HCT116 (cell line): ENCODE data around the gene PDK2. TPM values are rescaled to one million over a fixed set of nuclear protein-coding genes. Genes with fewer than 3 reads are reported as not detected.
"Not testable (repeated sequence)": the region's sequence is repeated elsewhere in the genome, so short reads cannot be mapped to it uniquely, and the experiment has no call there.

ENCODE experiments used
- ATAC-seq: fragments of 200-7000 bp; cut with Tn5 transposase; 2 replicates; pipeline ENCODE4 v1.9.1; 2020; ENCODE audit warnings: mild to moderate bottlenecking, moderate library complexity
- BruUV-seq: library from RNA; stranded (reverse); fragments of 400-500 nt; replicated peaks from 2 replicates; lab custom pipeline; 2021; lab: Mats Ljungman, UMichigan
- CTCF ChIA-PET: fragments of 300-600 bp; sonication (Branson Sonifier 250); formaldehyde crosslinking; loops from one replicate; lab custom pipeline; 2021; ENCODE audit warnings: antibody characterized with exemption; lab: Charles Lee
- POLR2A ChIA-PET: fragments of 300-600, 350-600 bp; sonication (Branson Sonifier 250); formaldehyde crosslinking; loops from one replicate; lab custom pipeline; 2021; ENCODE audit warnings: antibody characterized with exemption; lab: Charles Lee
- RAD21 ChIA-PET, 2 experiments: fragments of 300-600 bp; sonication (Branson Sonifier 250); formaldehyde crosslinking; loops; one replicate each; lab custom pipeline; 2023; ENCODE audit warnings: low total read pairs in 2 of 2; ENCODE audit not compliant: uncharacterized antibody in 2 of 2, unreplicated experiment in 2 of 2, low non-redundant PET in 1 of 2; lab: Charles Lee
- DNase-seq: peaks from one replicate; pipeline ENCODE4 v3.0.0-alpha.2; 2010; ENCODE audit warnings: low read depth, low spot score
- H2AFZ ChIP-seq: fragments of 200-600 bp; shearing (Covaris generic), sonication (generic); 2 replicates; pipeline ENCODE4 v1.6.1; 2017; ENCODE audit warnings: low read depth, mixed run types, mixed read lengths, antibody characterized with exemption, low read length; ENCODE audit not compliant: poor library complexity, severe bottlenecking
- H3K27ac ChIP-seq: 2 replicates; pipeline ENCODE4 v1.5.1; 2012; ENCODE audit warnings: low read depth, low read length
- H3K27me3 ChIP-seq: fragments of 200-600 bp; sonication (generic); 2 replicates; pipeline ENCODE4 v1.6.1; 2016; ENCODE audit warnings: mixed run types, low read length, mixed read lengths; ENCODE audit not compliant: insufficient read depth
- H3K36me3 ChIP-seq, 2 experiments: fragments of 200-500 bp in 1 of 2; fragments of 200-600 bp in 1 of 2; sonication (Bioruptor generic) in 1 of 2; sonication (generic) in 1 of 2; 2 replicates each; pipeline versions ENCODE4 v1.5.1 to v1.6.1; 2014 to 2016; ENCODE audit warnings: low read length in 2 of 2, inconsistent platforms in 1 of 2, mixed read lengths in 1 of 2, mixed run types in 1 of 2; ENCODE audit not compliant: insufficient read depth in 2 of 2, control insufficient read depth in 1 of 2
- H3K4me1 ChIP-seq, 2 experiments: fragments of 200-600 bp in 1 of 2; sonication (generic) in 1 of 2; 2 replicates each; pipeline versions ENCODE4 v1.5.1 to v1.6.1; 2012 to 2017; ENCODE audit warnings: low read length in 2 of 2, inconsistent platforms in 1 of 2, mild to moderate bottlenecking in 1 of 2, mixed read lengths in 1 of 2, mixed run types in 1 of 2, moderate library complexity in 1 of 2; ENCODE audit not compliant: insufficient read depth in 2 of 2, control insufficient read depth in 1 of 2
- H3K4me2 ChIP-seq: fragments of 200-600 bp; sonication (generic); 2 replicates; pipeline ENCODE4 v1.6.1; 2017; ENCODE audit warnings: mixed run types, low read length, mixed read lengths
- H3K4me3 ChIP-seq, 2 experiments: fragments of 200-600 bp in 1 of 2; sonication (generic) in 1 of 2; replicated peaks in 1 of 2; 2 replicates each; pipeline ENCODE4 v1.5.1; 2011 to 2016; ENCODE audit warnings: low read length in 2 of 2, control low read depth in 1 of 2, low read depth in 1 of 2, mild to moderate bottlenecking in 1 of 2, mixed read lengths in 1 of 2, mixed run types in 1 of 2
- H3K79me2 ChIP-seq: fragments of 200-600 bp; sonication (generic); 2 replicates; pipeline ENCODE4 v1.6.1; 2017; ENCODE audit warnings: mild to moderate bottlenecking, mixed run types, low read length, moderate library complexity, mixed read lengths; ENCODE audit not compliant: insufficient read depth
- H3K9ac ChIP-seq: fragments of 200-600 bp; sonication (generic); 2 replicates; pipeline ENCODE4 v1.6.1; 2016; ENCODE audit warnings: low read length, mixed read lengths
- H3K9me2 ChIP-seq: fragments of 200-600 bp; sonication (generic), shearing (Covaris generic); 2 replicates; pipeline ENCODE4 v1.6.1; 2017; ENCODE audit warnings: mixed run types, mild to moderate bottlenecking, moderate library complexity; ENCODE audit not compliant: insufficient read depth
- H3K9me3 ChIP-seq, 2 experiments: fragments of 200-500 bp in 1 of 2; fragments of 200-600 bp in 1 of 2; sonication (Bioruptor generic) in 1 of 2; sonication (generic) in 1 of 2; 2 replicates each; pipeline ENCODE4 v1.6.1; 2014 to 2017; ENCODE audit warnings: low read length in 2 of 2, mixed read lengths in 2 of 2, inconsistent platforms in 1 of 2, low read depth in 1 of 2, mild to moderate bottlenecking in 1 of 2, mixed run types in 1 of 2, moderate library complexity in 1 of 2; ENCODE audit not compliant: control insufficient read depth in 1 of 2, insufficient read depth in 1 of 2
- H4K20me1 ChIP-seq: fragments of 200-600 bp; sonication (generic), shearing (Covaris generic); 2 replicates; pipeline ENCODE4 v1.6.1; 2017; ENCODE audit warnings: mixed run types, mild to moderate bottlenecking, moderate library complexity; ENCODE audit not compliant: insufficient read depth
- CBX3 ChIP-seq: IDR thresholded peaks from 2 replicates; pipeline ENCODE4 v1.6.1; 2012; ENCODE audit warnings: low read depth
- EZH2phosphoT487 ChIP-seq: fragments of 200-600 bp; IDR thresholded peaks from 2 replicates; pipeline ENCODE4 v1.6.1; 2018; ENCODE audit warnings: antibody characterized with exemption, borderline replicate concordance
- FOSL1 ChIP-seq: IDR thresholded peaks from 2 replicates; pipeline ENCODE4 v1.6.1; 2012; ENCODE audit warnings: low read depth
- JUND ChIP-seq: IDR thresholded peaks from 2 replicates; pipeline ENCODE4 v1.6.1; 2012
- POLR2AphosphoS5 ChIP-seq: IDR thresholded peaks from 2 replicates; pipeline ENCODE4 v1.6.1; 2011; ENCODE audit warnings: mild to moderate bottlenecking, low read depth, low read length, moderate library complexity
- SIN3A ChIP-seq: IDR thresholded peaks from 2 replicates; pipeline ENCODE4 v1.6.1; 2012; ENCODE audit warnings: low read depth
- SP1 ChIP-seq: IDR thresholded peaks from 2 replicates; pipeline ENCODE4 v1.6.1; 2012; ENCODE audit warnings: low read depth
- YY1 ChIP-seq: IDR thresholded peaks from 2 replicates; pipeline ENCODE4 v1.6.1; 2011; ENCODE audit warnings: low read length, low read depth, moderate library complexity, mild to moderate bottlenecking; ENCODE audit not compliant: insufficient replicate concordance; ENCODE audit errors: extremely low read depth
- ZFX ChIP-seq: fragments of 450-650 bp; IDR thresholded peaks from 2 replicates; pipeline ENCODE4 v1.6.1; 2017
- intact Hi-C: fragments of 100-400 bp; cut with micrococcal nuclease; formaldehyde crosslinking; loops from 2 replicates; pipeline ENCODE4 v1.10.0; 2022
- total RNA-seq: library from RNA; stranded (reverse); gene quantifications from one replicate; pipeline ENCODE4 v1.2.1, GENCODE V29; 2021; ENCODE audit not compliant: unreplicated experiment
- TF ChIP-seq, protein P1 (sequence below): IDR thresholded peaks from 2 replicates; pipeline ENCODE4 v1.6.1; 2012; ENCODE audit warnings: low read depth
- TF ChIP-seq, protein P2 (sequence below): IDR thresholded peaks from 2 replicates; pipeline ENCODE4 v1.6.1; 2011; ENCODE audit warnings: mild to moderate bottlenecking, low read length, moderate library complexity; ENCODE audit not compliant: insufficient replicate concordance; ENCODE audit errors: extremely low read depth

Gene PDK2
- total RNA-seq, 1 experiment from 2014 or later: 39.1 TPM

DNA sequence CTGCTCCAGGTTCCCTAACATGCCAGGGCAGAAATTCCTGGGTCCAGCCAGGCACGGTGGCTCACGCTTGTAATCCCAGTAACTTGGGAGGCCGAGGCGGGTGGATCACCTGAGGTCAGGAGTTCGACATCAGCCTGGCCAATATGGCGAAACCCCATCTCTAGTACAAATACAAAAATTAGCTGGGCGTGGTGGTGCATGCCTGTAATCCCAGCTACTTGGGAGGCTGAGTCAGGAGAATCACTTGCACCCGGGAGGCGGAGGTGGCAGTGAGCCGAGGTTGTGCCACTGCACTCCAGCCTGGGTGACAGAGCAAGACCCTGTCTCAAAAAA is 33.5 kb upstream of the PDK2 start:
- TF ChIP-seq YY1: peak; percentile 15
- TF ChIP-seq, all 23 proteins: peak for 1; not testable (repeated sequence) for 22
- H3K9me3 ChIP-seq, H3K27me3 ChIP-seq, H2AFZ ChIP-seq, H4K20me1 ChIP-seq, DNase-seq, BruUV-seq, ATAC-seq, H3K9me2 ChIP-seq: not testable (repeated sequence)
- H3K9ac ChIP-seq: peak overlapping the region; percentile 82
- intact Hi-C loops: loop anchor here (2.0 kb wide), 1 partner anchor 35 kb away; no protein-coding TSS in a partner anchor
- H3K4me1 ChIP-seq: peaks cover 92 to 98% of the 10 kb centered on the region in 2 experiments
- POLR2A ChIA-PET: interaction anchor here (0.7 to 7.3 kb wide), 15 partner anchors 9 to 1236 kb away, joined by 3 to 65 read pairs (median 3); no protein-coding TSS in a partner anchor
- H3K79me2 ChIP-seq: peaks cover 99% of the 10 kb centered on the region
- CTCF ChIA-PET: interaction anchor here (1.6 to 3.9 kb wide), 5 partner anchors 17 to 64 kb away, joined by 12 to 22 read pairs (median 20); no protein-coding TSS in a partner anchor
- H3K27ac ChIP-seq: peak overlapping the region; percentile 93
- peak overlapping the region; percentile 87 for H3K4me2 ChIP-seq
- RAD21 ChIA-PET: interaction anchor here (1.6 to 3.3 kb wide), 2 partner anchors 33 to 35 kb away, joined by 7 to 15 read pairs; no protein-coding TSS in a partner anchor
- peak overlapping the region; percentile 38 to 50 for H3K4me3 ChIP-seq
- H3K36me3 ChIP-seq: peaks cover 7 to 18% of the 10 kb centered on the region in 2 experiments; a peak in 3 of 4 replicates

DNA sequence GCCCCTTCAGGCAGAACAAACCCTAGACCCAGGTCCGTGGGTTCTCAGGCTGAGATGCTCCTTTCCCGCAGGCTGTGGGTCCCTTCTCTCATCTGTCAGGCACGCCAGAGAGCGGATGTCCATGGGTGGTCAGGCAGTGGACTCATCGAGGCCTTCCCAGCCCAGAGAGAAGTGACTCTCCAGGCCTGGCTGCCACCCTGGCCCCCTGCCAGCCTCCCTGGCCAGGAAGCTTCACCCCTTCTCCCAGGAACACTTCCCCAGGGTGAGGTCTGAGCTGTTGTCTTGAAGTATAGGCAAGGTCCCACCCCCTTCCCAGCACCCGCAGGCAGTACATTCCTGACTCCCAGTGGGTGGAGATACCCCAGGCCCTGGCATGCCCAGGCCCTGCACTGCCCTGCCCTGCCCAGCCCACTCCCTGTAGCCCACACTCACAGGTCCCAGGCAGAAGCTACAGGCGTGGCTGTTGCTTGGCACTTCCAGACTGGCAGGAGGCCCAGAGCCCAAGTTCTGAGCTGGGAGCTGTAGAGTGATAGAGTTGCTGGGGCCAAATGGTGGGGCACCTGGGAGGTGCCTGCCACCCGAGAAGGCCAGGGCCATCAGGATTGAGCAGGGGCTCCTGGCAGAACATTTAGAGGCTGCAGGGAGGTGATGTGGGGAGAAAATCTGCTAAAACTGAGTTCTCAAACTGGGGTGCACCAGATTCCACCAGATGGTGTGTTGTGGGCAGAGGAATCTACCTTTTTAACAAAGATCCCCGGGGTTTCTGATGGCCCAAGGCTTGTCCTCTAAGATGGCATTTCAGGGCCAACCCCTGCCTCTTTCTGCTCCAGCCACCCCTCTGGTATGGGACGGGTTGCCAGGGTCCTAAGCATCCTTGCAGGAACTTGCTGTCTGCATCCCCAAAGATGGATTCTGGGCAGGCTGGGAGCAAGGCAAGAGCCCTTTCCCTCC is 32.6 kb upstream of the PDK2 start:
- Histone ChIP-seq H3K4me1 (peaks cover 94 to 98% of the 10 kb centered on the region in 2 experiments), H3K9me2 (no peaks in the 10 kb centered on the region), H3K79me2 (peaks cover 99% of the 10 kb centered on the region), H3K27ac (peak overlapping the region; percentile 93), H3K4me3 (peak overlapping the region; percentile 38 to 50), H3K36me3 (peaks cover 13 to 25% of the 10 kb centered on the region in 2 experiments; a peak in 3 of 4 replicates), H4K20me1 (no peaks in the 10 kb centered on the region), H3K9ac (peak overlapping the region; percentile 82), H3K4me2 (peak overlapping the region; percentile 87), H3K9me3 (no peaks in the 10 kb centered on the region), H3K27me3 (no peaks in the 10 kb centered on the region), H2AFZ (no peak overlapping the region)
- ChIA-PET POLR2A (interaction anchor here (0.8 to 7.3 kb wide), 16 partner anchors 9 to 299 kb away, joined by 3 to 65 read pairs (median 5); partner anchors contain the start of gene FAM117A), RAD21 (interaction anchor here (0.6 to 3.3 kb wide), 6 partner anchors 17 to 298 kb away, joined by 3 to 15 read pairs (median 4); partner anchors contain the start of gene FAM117A (in 1 of the 2)), CTCF (interaction anchor here (0.6 to 3.9 kb wide), 8 partner anchors 9 to 720 kb away, joined by 3 to 25 read pairs (median 18); no protein-coding TSS in a partner anchor)
- BruUV-seq: no TSS peak
- peak; percentile 91 for DNase-seq
- intact Hi-C loops: loop anchor here (2.0 kb wide), 1 partner anchor 36 kb away; no protein-coding TSS in a partner anchor
- ATAC-seq: peak; percentile 77
- TF ChIP-seq ZFX: peak; percentile 33; the same call in 1 of the 2 replicates
- TF ChIP-seq, protein P1, sequence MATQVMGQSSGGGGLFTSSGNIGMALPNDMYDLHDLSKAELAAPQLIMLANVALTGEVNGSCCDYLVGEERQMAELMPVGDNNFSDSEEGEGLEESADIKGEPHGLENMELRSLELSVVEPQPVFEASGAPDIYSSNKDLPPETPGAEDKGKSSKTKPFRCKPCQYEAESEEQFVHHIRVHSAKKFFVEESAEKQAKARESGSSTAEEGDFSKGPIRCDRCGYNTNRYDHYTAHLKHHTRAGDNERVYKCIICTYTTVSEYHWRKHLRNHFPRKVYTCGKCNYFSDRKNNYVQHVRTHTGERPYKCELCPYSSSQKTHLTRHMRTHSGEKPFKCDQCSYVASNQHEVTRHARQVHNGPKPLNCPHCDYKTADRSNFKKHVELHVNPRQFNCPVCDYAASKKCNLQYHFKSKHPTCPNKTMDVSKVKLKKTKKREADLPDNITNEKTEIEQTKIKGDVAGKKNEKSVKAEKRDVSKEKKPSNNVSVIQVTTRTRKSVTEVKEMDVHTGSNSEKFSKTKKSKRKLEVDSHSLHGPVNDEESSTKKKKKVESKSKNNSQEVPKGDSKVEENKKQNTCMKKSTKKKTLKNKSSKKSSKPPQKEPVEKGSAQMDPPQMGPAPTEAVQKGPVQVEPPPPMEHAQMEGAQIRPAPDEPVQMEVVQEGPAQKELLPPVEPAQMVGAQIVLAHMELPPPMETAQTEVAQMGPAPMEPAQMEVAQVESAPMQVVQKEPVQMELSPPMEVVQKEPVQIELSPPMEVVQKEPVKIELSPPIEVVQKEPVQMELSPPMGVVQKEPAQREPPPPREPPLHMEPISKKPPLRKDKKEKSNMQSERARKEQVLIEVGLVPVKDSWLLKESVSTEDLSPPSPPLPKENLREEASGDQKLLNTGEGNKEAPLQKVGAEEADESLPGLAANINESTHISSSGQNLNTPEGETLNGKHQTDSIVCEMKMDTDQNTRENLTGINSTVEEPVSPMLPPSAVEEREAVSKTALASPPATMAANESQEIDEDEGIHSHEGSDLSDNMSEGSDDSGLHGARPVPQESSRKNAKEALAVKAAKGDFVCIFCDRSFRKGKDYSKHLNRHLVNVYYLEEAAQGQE: no peak
- TF ChIP-seq SP1: no peak
- no peak for TF ChIP-seq FOSL1
- TF ChIP-seq EZH2phosphoT487: no peak
- TF ChIP-seq JUND: no peak
- no peak for TF ChIP-seq CBX3
- TF ChIP-seq SIN3A: no peak
- TF ChIP-seq, protein P2, sequence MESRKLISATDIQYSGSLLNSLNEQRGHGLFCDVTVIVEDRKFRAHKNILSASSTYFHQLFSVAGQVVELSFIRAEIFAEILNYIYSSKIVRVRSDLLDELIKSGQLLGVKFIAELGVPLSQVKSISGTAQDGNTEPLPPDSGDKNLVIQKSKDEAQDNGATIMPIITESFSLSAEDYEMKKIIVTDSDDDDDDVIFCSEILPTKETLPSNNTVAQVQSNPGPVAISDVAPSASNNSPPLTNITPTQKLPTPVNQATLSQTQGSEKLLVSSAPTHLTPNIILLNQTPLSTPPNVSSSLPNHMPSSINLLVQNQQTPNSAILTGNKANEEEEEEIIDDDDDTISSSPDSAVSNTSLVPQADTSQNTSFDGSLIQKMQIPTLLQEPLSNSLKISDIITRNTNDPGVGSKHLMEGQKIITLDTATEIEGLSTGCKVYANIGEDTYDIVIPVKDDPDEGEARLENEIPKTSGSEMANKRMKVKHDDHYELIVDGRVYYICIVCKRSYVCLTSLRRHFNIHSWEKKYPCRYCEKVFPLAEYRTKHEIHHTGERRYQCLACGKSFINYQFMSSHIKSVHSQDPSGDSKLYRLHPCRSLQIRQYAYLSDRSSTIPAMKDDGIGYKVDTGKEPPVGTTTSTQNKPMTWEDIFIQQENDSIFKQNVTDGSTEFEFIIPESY: no peak
- TF ChIP-seq POLR2AphosphoS5: peak; percentile 85
